GM18868 (cell line): ENCODE data around the gene PIK3CA.

Experiments
- ATAC-seq: cut with Tn5 transposase; IDR thresholded peaks from one replicate; pipeline ENCODE4 v1.9.1; 2021; ENCODE audit warnings: mild to moderate bottlenecking, moderate library complexity; ENCODE audit not compliant: unreplicated experiment

PIK3CA gene

DNA sequence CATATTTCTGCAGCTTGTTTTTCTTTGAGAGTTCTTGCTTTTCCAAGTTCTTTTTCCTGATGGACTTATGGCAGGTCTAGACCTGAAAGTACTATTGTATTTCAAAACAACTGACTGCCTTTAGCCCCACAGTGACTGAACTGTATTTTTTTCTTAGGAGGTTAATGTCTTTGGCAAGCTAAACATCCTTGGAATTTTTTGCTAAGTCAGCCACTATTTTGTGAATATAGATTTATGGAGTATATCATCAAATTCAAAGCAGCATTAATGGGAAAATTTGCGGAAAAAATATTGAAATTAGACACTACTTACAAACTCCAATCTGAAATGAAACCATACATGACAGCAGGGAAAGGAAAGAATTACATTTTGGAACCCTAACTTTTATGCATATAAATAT, 8.6 kb downstream of the PIK3CA start:
- ATAC-seq: no peak

GRCh38 chr3:179158336-179159039, 10.3 kb downstream of the PIK3CA start:
- peak; percentile 77 for ATAC-seq

GRCh38 chr3:179163503-179163902, 15.3 kb downstream of the PIK3CA start:
- ATAC-seq: no peak

GRCh38 chr3:179164857-179165256, 16.7 kb downstream of the PIK3CA start:
- no peak for ATAC-seq

DNA sequence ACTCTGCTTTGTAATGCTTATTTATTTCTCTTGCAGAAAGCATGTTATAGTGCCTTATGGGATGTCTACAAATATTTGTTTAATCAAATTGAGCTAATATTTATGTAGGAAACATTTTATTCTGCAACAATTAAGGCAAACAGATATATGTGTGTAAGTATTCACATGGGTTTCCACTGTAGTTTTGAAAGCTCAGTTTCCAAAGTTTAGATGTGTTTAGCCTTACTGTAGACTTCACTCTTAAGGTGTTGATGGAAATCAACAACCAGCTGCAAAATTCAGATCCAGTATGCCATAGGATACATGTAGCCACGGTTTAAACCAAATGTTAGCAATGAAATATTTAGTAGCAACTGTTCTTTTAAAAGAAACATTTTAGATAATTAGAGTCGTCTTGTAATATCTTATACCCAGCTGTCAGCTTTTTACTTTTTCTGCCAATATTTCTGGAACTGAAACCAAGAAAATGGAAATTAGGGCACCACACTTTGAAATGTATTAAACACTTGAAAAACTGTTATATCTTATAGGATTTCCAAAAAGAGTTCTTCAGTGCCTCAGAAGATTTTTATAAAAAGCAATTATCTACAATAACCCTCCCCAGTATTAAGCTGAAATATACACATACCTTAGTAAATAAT, 18.5 kb downstream of the PIK3CA start:
- ATAC-seq: peak; percentile 49

DNA sequence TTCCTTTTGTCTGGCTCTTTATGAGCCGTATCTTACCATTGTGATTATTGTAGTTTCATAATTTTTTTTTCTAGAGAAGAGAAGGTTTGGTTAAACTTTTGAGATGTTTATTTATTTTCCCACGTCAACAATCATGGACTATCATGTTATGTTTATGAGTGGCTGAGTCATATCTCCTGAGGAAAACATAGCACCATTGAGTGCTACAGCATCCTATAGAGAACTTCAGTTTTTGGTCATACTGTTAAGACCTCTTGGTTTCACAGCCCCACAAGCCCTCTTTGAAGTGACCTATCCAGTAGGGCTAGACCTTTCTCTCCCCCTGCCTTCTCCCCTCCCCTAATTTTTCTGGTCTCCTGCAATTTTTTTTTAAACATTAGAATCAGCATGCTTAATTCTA, 20.8 kb downstream of the PIK3CA start:
- ATAC-seq: no peak

- no peak for ATAC-seq
Measured at GRCh38 chr3:179172546-179172945, 24.4 kb downstream of the PIK3CA start.

DNA sequence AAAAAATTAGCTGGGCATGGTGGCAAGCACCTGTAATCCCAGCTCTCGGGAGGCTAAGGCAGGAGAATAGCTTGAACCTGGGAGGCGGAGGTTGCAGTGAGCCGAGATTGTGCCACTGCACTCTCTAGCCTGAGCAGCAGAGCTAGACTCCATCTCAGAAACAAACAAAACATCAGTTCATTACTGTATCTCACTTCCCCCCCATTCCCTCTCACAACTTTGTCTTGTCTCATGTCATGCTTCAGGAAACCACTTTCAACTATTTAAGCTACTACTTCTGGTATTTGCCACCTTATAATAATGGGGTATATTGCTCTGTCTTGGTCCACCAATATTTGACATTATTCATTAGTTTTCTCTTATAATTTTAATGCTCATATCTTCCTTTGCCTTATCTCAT, 26.2 kb downstream of the PIK3CA start:
- peak; percentile 81 for ATAC-seq

DNA sequence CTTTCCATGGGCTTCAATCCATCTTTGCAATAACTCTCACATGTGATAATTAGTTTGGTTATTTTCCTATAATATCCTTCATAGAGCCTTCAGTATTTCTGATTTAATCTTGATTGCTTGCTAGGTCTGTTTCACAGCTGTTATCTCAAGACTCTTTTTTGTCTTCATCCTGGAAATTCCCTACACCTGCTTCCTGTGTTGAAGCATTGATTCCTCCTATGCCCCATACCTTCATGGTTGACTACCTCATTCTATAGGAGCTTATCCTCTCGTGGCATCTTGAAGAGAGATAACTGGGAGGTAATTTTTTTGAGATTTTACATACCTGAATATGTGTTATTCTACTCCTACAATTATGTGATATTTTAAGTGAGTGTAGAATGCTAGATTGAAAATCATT, 26.7 kb downstream of the PIK3CA start:
- peak; percentile 73 for ATAC-seq

- ATAC-seq: no peak
Measured at GRCh38 chr3:179175358-179175757, 27.2 kb downstream of the PIK3CA start.

DNA sequence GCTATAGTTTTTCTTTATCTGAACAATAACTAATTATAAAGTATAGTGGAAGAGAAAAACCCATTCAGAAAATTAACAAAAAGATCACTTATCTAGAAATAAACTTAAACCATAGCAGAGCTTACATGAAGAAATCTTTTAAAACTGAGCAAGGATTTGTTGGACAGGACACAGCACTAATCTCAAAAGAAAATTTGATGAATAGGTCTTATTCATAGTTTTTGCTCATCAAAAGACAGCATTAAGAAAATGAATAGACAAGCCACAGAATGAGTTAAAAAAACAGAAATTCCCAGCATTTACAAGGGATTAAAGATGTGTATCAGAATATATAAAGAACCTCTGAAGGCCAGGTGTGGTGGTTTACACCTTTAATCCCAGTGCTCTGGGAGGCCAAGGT, 29.5 kb downstream of the PIK3CA start:
- ATAC-seq: no peak

- no peak for ATAC-seq
Measured at GRCh38 chr3:179179256-179179655, 31.1 kb downstream of the PIK3CA start.

DNA sequence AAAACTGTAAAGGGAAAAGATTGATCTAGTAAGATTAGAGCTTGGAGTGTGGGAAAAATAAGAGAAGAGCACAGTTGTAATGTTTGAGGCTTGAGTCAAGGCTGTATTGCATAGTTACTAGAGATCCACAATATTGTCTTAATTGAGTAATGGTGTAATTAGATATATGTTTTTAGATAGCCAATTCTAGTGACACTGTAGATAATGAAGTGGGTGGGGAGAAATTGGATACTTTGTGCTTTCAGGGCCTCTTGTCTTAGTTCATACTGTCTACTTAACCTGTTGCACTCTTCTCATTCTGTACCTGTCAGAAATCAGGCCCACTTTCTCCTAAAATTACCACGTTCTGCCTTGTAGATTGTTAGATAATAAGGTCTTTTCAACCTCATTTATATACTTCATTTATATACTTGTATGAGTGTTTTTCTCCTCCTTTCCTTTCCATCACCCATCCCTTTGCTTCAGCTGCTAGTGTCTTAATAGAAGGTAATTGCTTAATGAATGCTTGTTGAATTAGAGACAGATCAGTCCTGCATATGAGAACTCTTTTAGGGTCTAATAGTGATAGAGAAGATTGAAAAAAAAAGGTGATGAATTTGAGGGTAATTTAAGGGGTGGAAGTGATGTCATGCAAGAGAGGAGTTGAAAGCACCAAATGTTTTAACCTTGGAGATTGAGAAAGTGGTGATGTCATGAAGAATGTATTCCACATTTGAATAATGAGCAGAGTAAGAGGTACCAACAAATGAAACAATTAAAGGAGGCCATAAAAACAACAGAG, 32.0 kb downstream of the PIK3CA start:
- peak; percentile 44 for ATAC-seq

GRCh38 chr3:179181021-179181472, 32.9 kb downstream of the PIK3CA start:
- peak; percentile 71 for ATAC-seq

DNA sequence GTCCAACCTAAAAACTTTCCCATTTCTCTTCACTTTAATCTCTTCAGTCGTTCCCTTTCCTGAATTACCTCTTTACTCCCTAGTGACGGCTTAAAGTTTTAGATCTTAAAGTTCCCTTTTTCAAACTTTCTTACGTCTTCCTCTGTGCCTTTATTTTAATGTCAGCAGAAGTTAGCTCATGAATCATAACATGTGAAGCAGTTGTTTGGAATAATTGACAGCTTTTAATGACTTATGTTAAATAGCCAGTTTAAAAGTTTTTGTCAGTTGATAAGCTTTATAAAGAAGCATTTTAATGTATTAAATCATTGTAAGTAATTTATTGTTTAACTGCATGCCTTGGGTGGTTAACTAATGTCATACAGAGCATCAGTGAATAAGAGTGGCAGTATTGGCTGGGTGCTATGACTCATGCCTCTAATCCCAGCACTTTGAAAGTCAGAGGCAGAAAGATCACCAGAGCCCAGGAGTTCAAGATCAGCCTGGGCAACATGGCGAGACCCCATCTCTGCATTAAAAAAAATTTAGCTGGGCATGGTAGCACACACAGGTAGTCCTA, 33.9 kb downstream of the PIK3CA start:
- ATAC-seq: peak; percentile 53

GRCh38 chr3:179182902-179183301, 34.7 kb downstream of the PIK3CA start:
- ATAC-seq: no peak

DNA sequence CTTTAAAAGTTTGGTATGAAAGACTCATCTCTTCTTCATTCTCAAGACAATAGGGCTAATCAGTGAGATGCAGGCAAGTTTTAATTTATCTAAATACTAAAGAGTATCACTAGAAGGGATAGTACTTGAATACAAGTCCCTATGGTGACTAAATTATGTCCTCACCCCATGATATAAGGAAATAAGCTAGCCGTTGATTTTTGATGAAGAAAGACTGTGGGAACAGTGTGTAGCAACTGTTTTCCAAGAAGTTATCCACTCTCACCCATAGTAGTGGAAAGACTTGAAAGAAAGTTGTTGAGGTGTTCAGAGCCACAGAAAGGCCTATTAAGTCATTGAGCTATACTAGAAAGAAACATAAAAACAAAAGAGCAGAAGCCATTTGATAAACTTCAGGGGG, 36.7 kb downstream of the PIK3CA start:
- no peak for ATAC-seq

DNA sequence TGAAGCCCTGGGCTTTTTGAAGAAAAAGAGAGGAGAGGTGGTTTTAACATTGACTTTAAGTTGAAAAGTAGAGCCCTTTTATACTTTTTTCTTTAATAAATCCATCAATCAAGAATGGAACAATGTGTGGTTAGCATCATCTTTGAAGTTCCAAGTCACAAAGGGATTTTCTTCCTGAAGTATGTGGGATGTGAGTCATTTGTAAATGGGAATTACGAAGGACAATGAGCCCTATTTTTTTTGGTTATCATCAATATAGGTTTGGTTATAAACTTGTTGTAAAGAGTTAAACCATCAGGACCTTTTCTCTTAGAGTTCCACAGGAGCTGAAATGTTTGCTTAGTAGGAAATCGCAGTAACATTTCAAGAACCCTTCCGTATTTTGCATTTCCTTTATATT, 38.3 kb downstream of the PIK3CA start:
- ATAC-seq: no peak

DNA sequence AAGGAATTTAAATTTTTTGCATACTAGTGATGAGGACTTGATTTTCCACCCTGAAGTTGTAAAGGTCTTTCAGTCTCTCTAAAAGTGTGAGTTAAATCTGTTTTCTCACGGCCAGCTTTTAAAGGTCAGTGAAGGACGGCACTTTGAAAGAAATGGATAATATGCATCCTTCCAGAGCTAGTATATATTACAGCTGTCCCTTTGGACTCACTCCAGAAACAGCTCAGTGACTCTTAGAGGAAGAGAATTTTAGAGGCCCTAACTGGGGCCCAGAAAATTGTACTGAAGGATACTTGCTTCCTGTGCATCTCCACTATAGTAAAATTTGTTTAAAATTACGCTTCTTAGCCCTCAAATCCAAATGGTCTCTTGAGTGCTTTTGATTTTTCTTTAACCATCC, 41.6 kb downstream of the PIK3CA start:
- no peak for ATAC-seq

GRCh38 chr3:179190581-179190980, 42.4 kb downstream of the PIK3CA start:
- ATAC-seq: no peak

DNA sequence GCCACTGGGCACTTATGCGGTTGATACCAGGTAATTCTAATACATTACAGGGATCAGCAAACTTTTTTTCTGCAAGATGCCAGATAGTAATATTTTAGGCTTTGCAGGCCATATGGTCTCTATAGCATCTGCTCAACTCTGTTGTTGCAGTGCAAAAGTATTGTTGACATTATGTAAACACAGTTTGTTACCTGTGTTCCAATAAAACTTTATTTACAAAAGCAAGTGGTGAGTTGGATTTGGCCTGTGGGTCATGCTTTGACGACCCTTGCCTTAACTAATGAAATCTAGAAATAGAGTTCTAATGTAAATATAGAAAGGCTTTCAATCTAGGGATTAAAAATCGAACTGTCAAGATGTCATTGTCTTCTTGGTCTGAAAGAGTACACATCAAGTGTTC, 44.4 kb downstream of the PIK3CA start:
- ATAC-seq: no peak

- no peak for ATAC-seq
Measured at GRCh38 chr3:179194931-179195330, 46.8 kb downstream of the PIK3CA start.
